ENCODE measurements around the gene SERTM1.

SERTM1 gene

DNA sequence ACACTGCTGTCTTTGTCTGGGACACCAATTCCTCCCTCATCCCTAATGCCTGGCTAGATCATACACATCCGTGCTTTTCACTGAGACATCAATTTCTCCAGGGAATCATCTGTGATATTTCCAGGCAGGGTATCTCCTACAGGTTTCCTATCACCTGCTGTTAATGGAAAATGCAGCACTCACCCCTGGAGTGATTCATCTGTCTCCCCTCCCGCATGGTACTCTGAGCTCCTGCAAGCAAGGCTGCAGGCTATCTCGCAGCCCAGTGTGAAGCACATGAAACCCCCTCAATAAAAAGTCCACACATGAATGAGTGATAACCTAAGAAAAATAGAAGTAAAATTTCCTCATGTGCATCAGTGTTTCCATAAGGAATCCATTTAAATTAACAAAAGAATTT lies 38.5 kb downstream of the SERTM1 start:
- DNase-seq: no peak

DNA sequence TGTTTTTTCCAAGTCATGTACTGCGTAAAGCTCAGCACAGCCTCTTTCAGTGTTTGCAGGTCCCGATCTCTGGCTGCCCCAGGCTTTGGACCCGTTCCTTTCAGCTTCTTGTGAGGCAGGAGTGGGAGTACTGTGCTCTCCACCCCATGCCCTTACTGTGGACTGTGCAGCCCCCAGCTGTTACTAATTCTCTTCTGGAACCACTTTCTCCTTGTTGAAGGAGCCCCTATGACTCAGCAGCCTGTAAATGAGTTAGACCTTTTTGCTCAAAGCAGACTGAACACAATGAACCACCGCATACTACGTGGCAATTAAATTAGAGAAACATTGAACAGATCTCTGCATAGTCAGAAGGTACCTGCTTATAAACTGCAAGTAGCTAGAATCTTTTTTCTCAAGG lies 39.0 kb downstream of the SERTM1 start:
- peak; percentile 87 for DNase-seq

DNA sequence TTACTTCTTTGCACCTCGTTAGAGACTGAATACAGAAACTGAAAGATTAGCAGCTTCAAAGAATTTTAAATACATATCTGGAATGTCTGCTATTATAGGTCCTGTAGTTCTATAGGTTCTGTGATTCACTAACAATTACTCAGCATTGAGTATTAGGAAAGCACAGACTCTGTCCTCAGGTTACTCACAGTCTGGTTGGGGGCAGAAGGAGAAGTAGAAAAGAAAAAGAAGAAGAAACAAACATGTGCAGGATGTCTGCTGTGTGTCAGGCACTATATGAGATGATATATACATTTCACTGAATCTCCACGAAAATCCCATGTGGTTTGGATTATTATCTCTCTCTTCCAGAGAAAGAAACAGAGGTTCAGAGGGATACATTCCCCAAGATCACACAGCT lies 40.1 kb downstream of the SERTM1 start:
- DNase-seq: peak; percentile 76

DNA sequence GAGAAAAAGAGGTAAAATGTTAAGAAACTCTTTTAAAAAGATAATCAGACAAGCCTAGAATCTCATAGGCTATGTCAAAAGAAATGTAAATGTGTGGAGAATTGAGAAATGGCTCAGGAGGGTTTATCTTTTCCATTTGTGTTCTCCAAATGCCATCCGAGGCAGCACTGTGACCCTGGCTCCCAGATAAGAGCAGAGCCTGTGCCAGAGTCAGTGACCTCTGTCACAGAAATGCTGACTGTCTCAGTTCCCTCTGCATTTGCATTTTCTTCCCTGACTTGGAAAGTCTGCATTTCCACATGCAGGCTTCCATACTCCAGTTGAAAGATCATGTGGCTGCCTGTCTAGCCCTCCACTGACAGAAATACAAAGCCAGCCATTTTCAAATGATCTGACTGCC lies 42.0 kb downstream of the SERTM1 start:
- no peak for DNase-seq

DNA sequence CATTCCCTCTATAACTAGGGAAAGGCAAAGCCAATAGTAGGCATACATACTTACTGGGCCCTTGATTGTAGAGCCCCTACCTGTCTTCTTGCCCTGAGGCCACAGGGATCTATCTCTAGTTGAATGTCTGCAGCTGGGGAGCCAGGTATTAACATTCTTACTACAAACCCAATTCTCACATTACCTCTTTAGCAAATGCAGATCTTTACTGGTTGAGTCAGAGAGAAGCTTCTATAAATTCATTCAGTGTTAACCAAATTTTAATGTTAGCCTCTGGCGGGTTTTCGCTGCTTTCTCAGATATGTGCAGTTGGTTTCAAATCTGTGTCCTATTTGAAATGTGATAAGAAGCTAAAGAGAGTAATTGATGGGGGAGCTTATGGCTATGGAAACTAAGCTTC lies 43.2 kb downstream of the SERTM1 start:
- DNase-seq: no peak

DNA sequence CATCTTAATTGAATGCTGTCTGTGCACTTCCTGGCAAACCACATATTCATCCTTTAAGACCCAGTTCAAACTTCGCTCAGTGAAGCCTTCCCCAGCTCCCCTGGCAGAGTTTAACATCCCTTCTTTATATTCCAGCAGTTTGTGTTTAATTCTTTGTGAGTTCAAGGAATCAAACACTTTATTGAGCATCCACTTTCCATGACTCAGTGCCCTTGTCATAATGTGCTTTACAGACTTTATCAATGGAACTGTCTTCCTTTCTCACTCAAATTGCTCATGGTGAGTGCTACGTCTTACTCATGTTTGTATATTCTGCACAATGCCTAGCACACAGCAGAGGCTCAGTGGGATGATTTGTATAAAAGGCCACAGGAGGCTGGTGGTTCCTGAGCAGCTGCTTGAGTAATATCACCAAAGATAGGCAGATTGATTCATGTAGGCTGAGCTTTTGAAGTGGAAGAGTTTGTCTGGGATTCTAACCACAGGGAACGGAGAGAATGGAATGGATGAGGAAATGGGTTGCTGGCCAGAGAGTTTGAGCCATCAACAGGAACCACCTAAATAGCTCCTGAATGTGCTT lies 44.2 kb downstream of the SERTM1 start:
- peak; percentile 85 for DNase-seq

DNA sequence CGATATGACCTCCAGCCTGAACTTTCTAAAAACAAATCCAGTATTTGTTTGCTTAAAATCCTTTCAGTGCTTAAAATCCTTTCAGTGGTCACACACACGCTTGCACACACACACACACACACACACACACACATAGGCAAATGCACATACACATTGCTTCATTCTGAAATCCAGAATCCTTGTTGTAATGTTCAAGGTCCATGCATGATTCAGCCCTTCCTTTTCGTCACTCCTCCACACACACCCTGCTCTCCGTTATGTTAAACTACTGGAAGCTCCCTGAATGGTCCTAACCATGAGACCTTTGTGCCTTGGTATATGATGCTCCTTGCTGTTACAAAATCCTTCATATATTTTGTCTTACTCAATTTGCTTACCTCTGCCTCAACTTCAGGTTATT lies 44.9 kb downstream of the SERTM1 start:
- no peak for DNase-seq

DNA sequence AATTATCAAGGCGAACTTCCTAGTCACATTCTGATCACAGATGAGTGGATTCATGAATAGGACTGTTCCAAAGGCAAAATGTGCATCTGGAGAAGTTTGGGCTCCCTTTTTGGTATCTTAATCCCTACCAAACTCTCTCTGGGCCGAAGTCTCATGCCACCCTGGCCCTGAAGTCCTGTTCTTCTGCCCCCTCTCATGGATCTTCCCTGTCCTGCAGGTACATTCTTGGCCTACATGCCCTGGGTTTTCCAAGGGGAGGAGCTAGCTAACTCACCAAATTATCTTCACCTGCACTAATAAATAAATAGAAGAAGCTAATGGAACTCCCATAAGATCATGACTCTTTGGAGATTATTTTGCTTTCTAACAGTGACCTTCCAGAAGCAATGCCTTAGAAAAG lies 50.3 kb downstream of the SERTM1 start:
- DNase-seq: no peak

DNA sequence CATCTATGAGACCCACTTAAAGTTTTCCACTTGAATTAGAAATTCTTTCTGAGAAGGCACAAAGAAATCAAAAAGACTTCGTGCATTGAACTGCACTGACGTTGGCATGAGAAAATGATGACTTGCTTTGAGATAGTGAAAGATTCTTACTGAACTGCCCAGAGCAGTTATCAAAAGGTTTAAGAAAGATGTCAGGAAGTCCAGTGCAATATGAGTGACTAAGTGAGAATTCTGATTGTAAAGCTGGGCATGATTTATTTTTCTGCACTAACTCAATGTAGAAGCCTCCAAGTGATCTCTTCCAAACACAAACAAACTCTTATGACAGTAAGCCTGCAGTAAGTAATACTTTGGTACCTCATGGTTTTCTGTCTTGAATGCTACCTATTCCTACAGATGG lies 52.1 kb downstream of the SERTM1 start:
- no peak for DNase-seq

DNA sequence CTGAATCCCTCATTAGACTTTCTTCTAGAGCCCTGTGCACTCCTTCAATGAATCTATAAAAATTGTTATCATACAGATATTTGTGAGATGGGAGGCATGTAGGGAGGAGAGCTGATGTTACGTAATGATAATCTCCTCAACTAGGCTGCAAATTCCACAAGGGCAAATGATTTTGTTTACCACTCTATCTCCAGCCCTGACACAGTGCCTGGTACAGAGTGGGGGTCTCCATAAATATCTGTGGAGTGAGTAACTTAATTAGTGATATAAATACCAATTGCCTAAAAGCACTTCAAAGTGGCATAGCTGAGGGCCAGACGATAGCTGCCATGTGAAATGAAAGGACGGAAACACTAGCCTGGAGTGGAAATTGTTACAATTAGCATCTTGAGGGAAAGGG lies 54.2 kb downstream of the SERTM1 start:
- DNase-seq: no peak

DNA sequence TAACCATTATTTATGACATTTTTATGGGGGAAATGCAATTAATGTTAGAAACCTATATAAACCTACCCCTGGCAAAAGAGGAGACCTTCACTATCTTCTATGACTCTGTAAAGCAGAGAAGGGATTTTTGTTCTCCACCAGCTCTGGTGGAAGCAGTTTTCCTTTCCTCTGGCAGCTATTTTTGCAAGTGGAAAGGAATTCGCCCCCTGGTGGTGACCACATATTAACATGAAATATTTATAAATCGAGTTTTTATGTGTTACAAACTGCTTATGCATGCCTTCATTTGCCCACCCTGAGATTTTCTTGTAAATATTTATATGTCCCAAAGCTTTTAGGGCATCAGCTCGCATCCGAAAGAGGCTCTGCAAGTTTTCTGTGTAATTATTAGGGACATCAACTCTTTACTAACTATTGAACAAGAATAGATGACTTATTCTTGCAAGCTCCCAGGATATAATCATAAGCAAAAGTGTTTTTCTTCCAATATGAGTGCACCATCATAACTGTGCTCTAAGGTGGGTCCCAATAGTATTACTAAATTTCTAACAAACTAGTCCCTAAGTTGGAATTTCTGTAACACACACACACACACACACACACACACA lies 62.4 kb downstream of the SERTM1 start:
- peak; percentile 58 for DNase-seq

DNA sequence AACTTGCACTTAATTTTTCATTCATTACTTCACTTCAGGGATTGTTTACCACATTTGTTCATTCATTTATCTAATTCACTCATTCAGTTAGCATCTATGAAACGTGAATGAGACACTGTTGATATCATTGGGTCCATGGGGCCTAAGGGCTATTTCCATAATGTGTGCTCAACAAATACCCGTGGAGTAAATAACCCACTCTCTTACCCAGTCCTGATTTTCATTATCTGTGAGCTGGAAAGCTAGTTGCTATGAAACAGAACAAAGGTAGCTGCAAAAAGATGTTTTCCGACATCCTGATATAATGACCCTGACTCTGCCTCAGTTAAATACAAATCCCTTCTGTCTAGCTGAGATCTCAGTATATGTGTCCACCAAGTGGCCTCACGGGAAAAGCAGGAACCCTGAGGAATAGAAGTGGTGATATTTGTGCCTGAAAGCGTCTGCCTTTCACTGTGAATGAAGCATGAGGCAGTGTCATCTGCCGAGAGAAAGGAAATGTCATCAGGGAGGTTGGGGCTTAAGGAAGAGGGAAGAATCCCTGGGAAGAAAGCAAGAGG lies 63.8 kb downstream of the SERTM1 start:
- DNase-seq: no peak

DNA sequence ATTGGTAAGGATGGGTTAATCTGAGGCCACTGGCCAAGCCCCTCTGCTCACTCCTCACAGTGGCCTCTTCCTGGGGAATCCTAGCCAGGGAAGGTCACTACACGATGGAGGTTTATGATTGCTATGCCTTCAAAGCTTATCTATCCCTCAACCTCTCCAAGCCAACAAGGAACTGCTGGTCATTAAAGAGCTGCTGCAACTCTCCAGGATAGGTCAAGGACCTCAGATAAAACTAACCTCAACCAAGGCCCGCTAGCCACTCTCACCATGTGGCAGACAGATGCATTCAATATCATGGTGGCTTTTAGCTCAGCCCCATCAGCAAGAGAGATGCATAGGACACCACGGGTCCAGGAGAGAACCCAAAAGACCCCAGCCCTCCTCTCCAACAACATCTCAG lies 71.6 kb downstream of the SERTM1 start:
- DNase-seq: no peak

DNA sequence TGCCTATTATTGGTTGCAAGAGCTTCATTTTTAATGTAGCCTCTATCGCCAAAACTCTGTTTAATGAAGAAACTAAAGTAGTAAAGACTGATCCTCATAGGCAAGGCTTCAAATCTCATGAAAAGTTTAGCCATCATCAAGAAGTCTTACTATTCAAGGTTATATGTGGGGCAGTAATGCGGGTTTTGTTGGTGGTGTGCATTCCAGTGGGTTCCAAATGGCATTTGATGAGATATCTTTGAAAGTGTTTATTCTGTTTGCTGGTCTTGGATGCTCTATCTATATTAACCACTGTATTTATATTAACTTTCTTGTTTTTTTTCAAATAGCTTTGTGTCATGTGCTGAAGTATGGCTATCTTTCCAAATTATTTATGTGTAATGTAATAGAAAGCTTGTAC lies 72.2 kb downstream of the SERTM1 start:
- DNase-seq: no peak

Data from fibroblast of skin of abdomen (primary cell).